ENCODE data around the gene IP6K3.

The IP6K3 gene

DNA sequence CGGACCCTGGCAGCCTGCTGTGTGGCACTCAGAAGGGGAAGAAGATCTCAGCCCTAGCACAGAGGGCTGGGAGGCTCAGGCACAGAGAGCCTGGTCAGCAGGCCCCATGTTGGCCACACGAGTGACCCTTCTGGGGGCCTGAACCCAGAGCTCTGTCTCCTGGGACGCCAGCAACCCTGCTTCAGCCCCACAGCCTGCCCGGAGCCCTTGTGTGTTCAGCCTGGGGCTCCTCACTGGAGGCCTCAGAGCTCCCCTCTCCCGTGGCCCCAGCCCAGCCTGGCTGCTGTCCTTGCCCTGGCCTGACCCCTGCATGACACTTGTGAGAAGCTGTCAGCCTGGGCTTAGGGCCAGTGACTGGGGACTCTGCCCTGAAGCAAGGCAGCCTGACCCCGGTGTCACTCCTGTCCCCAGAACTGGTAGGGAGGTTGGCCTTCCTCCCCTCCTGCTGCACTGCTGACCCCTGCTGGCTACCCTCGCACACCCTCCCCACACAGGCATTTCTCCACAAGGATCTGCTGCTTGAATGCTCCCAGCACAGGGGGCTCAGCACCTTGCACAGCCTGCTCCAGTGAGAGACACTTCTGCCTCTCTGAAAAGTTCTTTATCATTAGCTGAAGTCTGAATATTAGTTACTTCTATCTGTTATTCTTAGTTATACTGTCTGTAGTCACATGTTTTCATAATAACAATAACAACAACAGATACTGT, 15.4 kb upstream of the IP6K3 start:
- no peak overlapping the region for H3K4me3 ChIP-seq (ENCODE audit: low read depth, low read length)
- no peak for DNase-seq (ENCODE audit: low read depth)

DNA sequence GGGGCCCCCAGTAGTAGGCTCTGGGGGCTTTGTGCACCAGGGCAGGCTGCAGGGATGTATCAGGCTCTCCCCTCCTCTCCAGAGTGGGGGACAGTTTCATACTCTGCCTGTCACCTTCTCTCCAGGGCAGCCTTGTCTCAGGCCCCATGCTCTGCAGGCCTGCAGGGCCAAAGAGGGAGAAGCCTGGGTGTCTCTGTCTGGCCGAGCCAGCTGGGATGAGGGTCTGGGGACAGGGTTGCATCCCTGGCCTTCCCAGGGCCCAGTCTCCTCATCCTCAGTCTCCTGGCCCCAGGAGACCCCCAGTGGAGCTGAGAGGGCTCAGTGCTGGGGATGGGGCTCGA, 14.8 kb upstream of the IP6K3 start:
- H3K4me3 ChIP-seq (ENCODE audit: low read depth, low read length): no peak overlapping the region
- no peak for DNase-seq (ENCODE audit: low read depth)

DNA sequence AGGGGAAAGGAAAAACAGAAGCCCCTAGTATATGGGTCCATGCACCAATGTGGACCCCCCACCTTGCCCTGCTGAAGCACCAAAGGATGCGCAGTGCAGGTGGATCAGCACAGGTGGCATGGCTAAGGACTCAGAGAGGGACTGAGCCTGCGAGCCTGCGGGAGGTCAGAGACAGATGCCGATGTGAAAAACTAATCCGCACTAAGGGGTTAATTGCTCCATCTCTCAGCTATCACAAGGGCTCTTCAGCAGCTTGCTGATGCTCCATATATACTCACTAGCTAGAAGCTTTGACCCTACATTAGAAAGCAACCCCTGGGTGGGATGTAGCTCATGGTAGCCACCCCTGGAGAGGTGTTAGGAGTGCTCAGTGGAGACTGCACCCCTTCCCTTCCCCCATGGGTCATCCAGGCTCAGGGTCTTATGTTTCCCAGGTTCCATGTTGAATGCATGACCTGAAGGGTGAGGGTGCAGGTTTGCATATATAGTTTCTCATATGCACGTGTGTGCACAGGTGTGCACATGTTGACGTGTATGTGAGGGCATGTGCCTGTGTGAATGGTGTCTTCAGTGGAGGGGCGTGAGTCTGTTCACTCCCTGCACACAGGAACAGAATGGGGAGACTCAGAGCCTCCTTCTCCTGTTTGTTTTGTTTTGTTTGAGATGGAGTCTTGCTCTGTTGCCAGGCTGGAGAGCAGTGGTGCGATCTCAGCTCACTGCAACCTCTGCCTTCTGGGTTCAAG, 13.4 kb upstream of the IP6K3 start:
- no peak overlapping the region for H3K4me3 ChIP-seq (ENCODE audit: low read depth, low read length)
- no peak for DNase-seq (ENCODE audit: low read depth)

DNA sequence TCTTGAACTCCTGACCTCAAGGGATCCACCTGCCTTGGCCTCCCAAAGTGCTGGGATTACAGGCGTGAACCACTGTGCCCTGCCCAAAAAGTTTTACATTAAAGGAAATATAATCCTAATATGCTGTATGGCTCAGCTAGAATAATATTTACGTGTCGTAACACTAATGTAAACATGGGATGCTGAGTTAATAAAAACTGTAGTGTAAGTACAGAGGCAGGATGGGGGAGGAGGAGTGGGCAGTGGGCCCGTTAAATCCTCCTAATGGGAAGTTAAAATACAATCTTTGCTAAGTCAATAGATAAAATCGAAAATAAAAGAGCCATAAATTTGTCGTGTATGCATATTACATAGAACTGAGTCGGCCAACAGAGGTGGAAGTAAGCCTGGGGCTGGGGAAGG, 12.1 kb upstream of the IP6K3 start:
- no peak for DNase-seq (ENCODE audit: low read depth)

DNA sequence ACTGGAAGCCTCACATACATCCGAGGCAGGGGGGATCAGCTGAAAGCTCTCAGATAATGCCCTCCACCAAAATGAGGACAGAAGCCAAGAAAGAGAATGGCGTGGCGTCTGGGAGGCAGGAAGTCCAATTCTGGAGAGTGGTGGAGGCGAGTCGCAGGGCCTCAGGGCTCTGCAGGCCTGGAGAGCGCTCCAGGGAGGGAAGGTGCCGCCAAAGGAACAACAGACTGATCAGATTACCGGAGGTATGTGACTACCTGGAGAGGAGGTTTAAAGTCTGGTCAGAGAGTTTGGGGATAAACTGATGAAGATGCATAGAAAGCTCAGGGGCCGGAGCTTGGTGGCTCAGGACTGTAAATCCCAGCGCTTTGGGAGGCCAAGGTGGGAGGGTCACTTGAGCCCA, 11.2 kb upstream of the IP6K3 start:
- no peak for DNase-seq (ENCODE audit: low read depth)
- H3K4me3 ChIP-seq (ENCODE audit: low read depth, low read length): no peak overlapping the region

More for the DNA sequence above, 12.1 kb upstream of the IP6K3 start:
- no peak overlapping the region for H3K4me3 ChIP-seq (ENCODE audit: low read depth, low read length)

DNA sequence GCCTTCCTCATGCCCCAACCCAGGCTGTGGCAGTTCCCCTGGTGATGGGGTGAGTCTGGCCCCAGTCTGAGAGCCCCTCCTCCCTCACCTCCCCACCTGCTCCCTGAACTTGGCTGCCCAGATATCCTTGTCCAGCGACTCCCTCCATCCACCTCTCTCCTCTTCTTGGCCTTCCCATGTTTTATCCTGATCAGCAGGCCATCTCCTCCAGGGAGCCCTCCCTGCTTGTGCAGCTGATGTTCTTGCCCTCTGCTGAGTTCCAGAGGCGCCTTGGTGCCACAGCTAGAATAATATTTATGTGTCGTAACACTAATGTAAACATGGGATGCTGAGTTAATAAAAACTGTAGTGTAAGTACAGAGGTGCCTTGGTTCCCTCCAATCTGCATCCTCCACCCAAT, 10.4 kb upstream of the IP6K3 start:
- no peak for DNase-seq (ENCODE audit: low read depth)
- H3K4me3 ChIP-seq (ENCODE audit: low read depth, low read length): no peak overlapping the region

DNA sequence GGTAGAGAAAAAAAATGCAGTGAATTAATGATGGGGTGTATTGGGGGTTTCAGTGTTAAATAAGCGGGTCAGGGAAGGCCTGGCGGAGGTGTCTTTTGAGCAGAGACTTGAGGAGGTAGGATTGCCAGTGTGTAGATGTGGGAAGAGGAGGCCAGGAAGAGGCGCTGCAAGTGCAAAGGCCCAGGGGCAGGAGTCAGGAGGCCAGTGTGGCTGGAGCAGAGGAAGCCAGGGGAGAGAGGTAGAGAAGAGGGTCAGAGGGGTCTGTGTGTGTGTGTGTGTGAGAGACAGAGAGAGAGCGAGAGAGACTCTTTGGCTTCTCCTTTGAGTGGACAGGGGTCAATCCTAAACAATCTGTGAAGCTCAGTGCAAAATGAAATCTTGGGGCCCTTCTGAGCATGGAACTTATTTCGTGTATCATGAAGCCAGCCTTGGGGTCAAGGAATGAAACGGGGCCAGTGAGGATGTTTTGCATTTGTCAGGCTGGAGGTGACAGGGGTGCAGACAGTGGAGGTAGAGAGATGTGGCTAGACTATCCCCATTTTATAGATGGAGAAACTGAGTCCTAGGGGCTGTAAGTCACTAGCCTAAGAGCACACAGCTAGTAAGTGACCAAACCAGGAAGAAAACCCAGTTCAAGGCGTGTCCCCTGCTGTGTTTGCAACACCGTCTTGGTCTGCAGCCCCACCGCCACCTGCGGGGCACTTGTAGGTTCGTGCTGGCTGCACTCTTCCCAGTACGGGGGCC, 9.7 kb upstream of the IP6K3 start:
- no peak overlapping the region for H3K4me3 ChIP-seq (ENCODE audit: low read depth, low read length)
- DNase-seq (ENCODE audit: low read depth): no peak

DNA sequence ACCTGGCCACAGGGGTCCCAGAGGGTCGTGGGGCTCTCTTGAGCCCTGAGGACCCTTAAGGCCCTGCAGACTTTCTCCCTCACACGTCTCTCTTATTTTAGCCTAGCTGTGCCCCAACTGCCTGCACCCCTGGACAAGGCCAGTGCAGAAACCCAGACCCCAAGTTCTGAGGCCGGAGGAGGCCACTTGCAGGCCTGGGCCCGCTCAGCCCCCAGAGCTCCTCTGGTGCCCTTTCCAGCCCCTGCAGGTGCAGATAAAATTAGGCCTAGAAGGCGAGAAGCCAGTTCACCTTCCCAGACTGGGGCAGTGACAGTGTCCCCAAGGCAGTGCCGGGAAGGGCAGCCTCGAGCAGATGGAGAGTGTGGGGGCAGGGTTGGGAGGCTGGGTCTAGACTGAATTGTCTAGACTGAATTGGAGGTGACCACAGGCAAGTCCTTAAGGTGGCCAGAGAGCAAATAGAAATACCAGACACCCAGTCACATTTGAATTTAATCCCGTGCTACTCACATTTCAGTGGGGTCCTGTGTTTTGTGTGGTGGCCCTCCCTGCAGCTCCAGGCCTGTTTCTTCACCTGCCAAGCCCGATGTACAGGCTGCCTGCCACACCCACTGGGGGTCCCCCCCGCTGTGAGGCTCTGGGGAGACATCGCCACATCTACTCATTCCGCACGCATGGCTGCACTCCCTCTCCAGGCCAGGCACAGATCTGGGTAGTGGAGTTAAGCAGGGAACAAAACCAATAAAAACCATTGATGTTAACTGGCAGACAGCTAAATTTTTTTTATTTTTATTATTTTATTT, 8.6 kb upstream of the IP6K3 start:
- no peak overlapping the region for H3K4me3 ChIP-seq (ENCODE audit: low read depth, low read length)
- DNase-seq (ENCODE audit: low read depth): no peak

DNA sequence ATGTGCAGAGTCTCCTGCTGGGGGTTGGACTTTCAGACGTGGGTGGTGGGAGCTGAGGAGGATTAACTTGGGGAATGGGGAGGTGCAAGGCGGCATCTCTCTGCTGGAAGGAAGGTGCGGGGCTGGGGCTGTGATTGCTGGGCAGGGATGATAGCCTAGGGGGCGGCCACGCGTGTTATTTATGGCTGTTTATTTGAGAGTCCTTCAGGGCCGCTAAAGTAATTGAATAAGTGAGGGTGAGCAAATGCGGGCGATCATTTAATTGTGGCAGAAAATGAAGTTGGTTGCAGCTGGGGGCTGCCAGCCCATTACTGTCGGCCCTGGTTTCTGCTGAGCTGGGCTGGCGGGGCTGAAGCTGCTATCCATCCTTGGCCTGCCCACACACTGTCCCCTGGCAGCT, 7.5 kb upstream of the IP6K3 start:
- no peak overlapping the region for H3K4me3 ChIP-seq (ENCODE audit: low read depth, low read length)
- DNase-seq (ENCODE audit: low read depth): no peak

DNA sequence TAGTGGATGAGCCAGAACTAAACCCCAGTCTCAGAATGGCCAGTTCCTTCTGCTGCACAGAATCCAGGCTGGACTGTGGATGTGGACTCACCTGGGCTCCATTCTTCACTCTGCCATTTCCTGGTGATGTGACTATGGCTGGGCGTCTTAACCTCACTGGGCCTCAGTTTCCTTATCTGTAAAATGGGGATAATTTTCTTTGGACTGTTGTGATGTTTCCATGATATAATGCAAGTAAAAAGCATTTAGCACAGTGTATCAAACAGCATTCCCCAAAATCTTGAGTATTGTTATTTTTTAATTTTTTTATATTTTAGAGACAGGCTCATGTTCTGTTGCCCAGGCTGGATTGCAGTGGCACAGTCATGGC, 5.9 kb upstream of the IP6K3 start:
- H3K4me3 ChIP-seq (ENCODE audit: low read depth, low read length): no peak overlapping the region
- DNase-seq (ENCODE audit: low read depth): no peak

DNA sequence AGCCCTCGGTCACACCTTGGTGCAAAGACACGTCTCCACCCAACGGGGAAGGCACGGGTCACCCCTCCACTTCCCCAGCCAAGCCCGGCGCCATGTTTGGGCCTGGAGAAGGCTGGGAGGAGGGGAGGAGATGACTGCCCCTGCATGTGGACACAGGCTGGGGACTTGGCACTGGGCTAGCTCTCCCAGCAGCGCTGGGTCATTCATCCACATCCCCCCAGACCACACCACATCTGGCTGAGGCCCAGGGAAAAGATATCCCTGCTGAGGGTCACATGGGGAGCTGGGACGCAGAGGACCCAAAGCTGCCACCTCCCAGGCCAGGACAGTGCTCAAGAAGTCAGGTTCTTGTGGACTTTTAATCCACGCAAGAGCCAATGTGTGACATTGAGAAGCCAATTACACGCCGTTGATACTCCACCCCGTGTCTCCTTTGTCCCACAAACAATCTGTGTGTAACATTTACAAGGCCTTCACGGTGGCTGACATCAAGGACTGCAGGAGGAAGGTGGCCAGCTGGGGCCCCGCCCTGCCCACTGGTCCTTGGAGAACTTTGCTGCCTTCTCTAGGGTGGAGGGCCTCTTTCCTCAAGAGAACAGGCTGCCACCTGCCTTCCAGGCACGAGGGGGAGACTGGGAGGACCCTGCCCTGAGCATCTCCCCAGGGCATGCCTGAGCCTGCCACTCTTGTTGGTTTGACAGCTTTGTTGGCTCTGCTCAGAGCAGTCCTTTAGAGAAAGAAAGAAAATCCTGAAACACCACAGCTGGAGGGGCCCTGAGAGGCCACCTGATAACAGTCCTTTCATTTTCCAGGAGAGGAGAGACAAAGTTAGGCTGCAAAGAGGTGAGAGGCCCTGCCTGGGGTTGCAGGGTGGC, 5.3 kb upstream of the IP6K3 start:
- DNase-seq (ENCODE audit: low read depth): no peak

DNA sequence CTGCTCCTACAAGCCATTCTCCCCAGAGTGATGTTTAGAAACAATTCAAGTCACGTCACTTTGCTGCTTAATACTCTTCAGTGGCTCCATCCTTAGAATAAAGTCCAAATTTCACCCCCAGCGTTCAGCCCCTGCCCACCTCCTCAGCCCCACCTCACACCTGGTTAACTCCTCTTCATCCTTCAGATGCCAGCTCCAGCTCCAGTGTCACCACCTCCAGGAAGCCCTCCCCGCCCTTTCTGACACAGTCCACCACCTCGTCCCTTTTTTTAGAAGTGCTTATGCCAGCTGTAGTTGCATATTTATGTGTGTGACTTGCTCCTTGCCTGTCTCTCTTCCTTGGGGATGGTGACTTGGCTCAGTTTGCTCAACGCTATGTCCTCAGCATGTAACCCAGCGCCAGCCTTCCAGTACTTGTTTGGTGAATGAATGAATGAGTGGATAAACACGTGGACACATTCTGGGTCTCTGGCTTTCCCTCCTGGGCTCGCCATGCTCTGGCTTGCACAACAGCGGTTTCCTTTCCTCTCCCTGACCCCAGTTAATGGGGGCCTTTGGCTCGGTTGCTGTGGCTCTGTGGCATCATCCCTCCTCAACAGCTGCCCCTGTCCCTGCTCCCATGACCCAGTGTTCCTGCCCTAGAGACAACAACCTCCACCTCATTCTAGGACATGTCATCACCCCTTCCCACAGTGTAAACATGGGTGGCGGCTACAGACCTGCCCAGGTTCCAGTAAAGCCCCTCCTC, 3.7 kb upstream of the IP6K3 start:
- peak; percentile 39 for DNase-seq (ENCODE audit: low read depth)
- H3K4me3 ChIP-seq (ENCODE audit: low read depth, low read length): no peak overlapping the region

More for the DNA sequence above, 5.3 kb upstream of the IP6K3 start:
- no peak overlapping the region for H3K4me3 ChIP-seq (ENCODE audit: low read depth, low read length)

DNA sequence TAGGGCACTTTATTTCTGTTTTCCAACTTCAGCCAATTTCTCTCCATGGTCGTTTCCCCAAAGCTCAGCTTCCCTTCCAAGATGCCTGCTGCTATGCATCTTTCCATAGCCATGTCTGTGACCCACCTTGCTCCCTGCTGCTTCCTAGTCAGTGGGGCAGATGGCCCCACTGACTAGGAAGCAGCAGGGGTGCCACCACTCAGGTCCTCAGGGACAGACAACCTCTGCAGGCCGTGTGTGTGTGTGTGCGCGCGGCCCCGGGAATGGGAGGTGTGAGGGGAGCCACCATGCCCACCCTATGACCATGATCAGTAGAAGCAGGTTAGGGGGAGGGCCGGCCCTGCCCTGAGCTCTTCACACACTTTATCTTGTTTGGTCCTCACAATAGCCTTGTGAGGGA, 2.7 kb upstream of the IP6K3 start:
- no peak overlapping the region for H3K4me3 ChIP-seq (ENCODE audit: low read depth, low read length)
- DNase-seq (ENCODE audit: low read depth): no peak

DNA sequence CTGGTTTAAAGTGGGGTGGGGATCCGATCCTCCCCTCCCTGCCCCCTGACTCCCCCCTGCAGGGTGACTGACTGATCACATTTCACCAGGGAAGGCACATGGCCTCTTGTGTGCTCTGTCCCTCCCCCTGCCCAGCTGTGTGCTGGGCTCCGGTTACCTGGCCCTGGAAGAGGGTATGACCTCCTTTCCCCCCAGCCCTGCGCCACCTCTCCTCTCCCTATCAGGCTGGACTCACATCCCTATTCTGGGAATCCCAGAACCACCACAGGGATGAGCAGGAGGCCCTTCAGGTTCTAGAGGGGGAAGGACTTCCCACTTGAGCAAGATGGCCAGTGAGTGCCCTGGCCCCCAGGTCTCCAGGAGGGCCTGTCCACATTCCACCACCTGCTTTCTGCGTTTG, 2.1 kb upstream of the IP6K3 start:
- DNase-seq (ENCODE audit: low read depth): no peak
- no peak overlapping the region for H3K4me3 ChIP-seq (ENCODE audit: low read depth, low read length)

DNA sequence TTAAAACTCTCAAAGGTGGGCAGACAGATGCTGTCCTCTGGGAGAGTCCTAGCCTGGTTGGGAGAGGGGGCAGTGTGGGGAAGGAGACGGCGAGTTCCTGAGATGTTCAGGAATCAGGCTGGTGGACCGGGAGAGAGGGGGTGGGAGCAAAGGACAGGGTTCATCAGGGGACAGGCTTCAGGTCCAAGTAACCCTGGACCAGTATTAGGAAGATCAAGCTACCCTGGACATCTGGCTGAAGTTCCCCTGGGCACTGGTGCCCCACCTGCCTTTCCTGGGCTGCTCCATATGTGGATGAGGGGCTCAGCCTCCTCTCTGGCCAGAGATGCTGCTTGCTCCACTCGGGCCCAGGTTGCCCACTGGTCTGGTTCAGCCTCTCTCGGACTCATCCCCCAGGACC, 1.1 kb upstream of the IP6K3 start:
- no peak for DNase-seq (ENCODE audit: low read depth)
- H3K4me3 ChIP-seq (ENCODE audit: low read depth, low read length): no peak overlapping the region

DNA sequence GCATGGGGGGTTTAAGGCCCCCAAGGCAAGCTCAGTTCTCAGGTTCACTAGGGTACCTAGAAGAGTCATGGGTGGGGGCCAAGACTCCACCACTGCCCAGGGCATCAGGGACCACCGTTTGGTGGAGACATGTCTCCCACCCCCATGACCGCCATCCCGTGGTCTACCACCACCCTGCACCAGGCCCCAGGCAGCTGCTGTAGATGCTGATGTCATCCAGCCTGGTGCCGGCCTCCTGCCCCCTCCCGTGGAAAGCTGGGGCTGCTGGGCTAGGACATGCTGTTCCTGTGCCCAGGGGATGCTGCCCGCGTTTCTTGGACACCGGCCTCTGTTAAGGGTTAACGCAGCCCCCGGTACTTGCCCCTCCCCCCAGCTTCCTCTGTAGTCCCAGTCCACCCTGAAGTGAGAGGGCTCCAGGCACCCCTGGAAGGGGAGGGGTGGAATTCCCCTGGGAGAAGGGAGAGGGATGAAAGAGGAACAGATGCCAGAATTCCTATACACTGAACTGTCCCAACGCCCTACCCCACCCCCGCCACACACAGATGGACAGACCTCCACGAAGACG, 587 bp downstream of the IP6K3 start:
- peak overlapping the region; percentile 57 for H3K4me3 ChIP-seq (ENCODE audit: low read depth, low read length)
- peak; percentile 79 for DNase-seq (ENCODE audit: low read depth)

DNA sequence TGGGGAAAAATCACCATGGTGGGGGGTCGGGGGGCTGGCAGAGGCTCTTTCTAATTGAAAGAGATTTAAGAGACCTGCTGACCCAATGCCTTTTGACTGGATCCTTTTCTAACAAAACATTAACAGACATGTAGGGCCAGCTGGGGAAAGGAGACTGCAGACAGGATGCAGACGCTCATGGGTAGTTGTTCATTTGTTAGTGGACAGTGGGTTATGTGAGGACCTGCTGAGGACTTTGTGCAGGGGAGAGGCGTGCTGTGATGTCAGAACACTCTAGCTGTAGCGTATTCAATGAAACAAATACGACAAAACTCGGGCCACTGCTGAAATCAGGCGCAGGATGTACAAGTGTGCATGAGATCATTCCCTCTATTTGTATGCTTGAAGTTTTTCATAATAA, 1.2 kb downstream of the IP6K3 start:
- no peak for DNase-seq (ENCODE audit: low read depth)

DNA sequence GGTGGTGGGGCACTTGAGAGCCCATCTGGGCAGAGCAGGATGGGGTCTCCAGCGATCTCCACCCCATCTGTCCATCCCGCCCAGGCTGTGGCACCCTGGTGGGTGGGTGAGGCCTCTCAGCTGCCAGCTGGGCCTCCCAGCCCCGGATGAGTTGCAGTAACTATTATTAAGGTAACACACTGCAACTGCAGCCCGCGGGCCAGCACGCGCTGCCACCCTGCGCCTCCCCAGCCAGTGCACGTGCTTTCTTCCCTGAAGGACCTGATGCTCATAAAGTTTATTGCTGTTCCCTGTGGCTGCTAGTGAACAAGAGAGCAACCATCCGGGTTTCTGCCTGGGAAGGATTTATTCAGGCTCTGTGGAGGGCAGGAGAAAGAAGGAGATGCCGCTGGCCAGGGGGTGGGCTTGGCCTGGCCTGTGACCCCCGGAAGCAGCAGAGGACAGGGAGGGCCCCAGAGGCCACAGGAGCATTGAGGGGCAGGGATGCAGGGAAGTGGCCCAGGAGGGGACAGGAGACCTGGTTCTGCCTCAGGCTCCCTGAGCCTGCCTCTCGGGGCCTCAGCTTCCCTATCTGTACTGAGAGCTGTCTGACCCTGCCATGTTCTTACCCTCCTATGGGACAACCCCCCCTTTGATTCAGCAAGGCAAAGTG, 1.7 kb downstream of the IP6K3 start:
- H3K4me3 ChIP-seq (ENCODE audit: low read depth, low read length): peak overlapping the region; percentile 57

More for the DNA sequence above, 1.2 kb downstream of the IP6K3 start:
- H3K4me3 ChIP-seq (ENCODE audit: low read depth, low read length): peak overlapping the region; percentile 57

More for the DNA sequence above, 1.7 kb downstream of the IP6K3 start:
- no peak for DNase-seq (ENCODE audit: low read depth)

Measured in skeletal muscle cell (primary cell).